NCI-H69 (cell line): Measurements from ENCODE around the gene ARL17A.
"Not testable (repeated sequence)": the region's sequence is repeated elsewhere in the genome, so short reads cannot be mapped to it uniquely, and the experiment has no call there.

Experiments
- DNase-seq: peaks from one replicate; lab custom pipeline; 2025; lab: John Stamatoyannopoulos, UW

The ARL17A gene

GRCh38 chr17:46579083-46580075, at the start of gene ARL17A:
TSS of gene ARL17A (minus strand) at chr17:46579691. CDS start at chr17:46576322, 3,369 bp downstream.
- DNase-seq, result not testable (repeated sequence)

- DNase-seq, result not testable (repeated sequence)
Measured at GRCh38 chr17:46628753-46629436, 49.4 kb upstream of the ARL17A start.

GRCh38 chr17:46627452-46627851, 48.0 kb upstream of the ARL17A start:
- DNase-seq, result not testable (repeated sequence)

- DNase-seq, result not testable (repeated sequence)
Measured at GRCh38 chr17:46624726-46625125, 45.2 kb upstream of the ARL17A start.

GRCh38 chr17:46623790-46624189, 44.3 kb upstream of the ARL17A start:
- DNase-seq, result not testable (repeated sequence)

GRCh38 chr17:46618975-46619374, 39.5 kb upstream of the ARL17A start:
- not testable (repeated sequence) for DNase-seq

GRCh38 chr17:46617121-46617520, 37.6 kb upstream of the ARL17A start:
- not testable (repeated sequence) for DNase-seq

GRCh38 chr17:46613876-46614275, 34.4 kb upstream of the ARL17A start:
- DNase-seq, result not testable (repeated sequence)

- DNase-seq, result not testable (repeated sequence)
Measured at GRCh38 chr17:46611304-46611703, 31.8 kb upstream of the ARL17A start.

GRCh38 chr17:46603125-46603524, 23.6 kb upstream of the ARL17A start:
- DNase-seq, result not testable (repeated sequence)

- DNase-seq, result not testable (repeated sequence)
Measured at GRCh38 chr17:46600767-46601166, 21.3 kb upstream of the ARL17A start.

- not testable (repeated sequence) for DNase-seq
Measured at GRCh38 chr17:46598344-46598931, 18.9 kb upstream of the ARL17A start.

- DNase-seq, result not testable (repeated sequence)
Measured at GRCh38 chr17:46591332-46591731, 11.8 kb upstream of the ARL17A start.

GRCh38 chr17:46590157-46591146, 11.0 kb upstream of the ARL17A start, which contains the start of gene NSF:
TSS of gene NSF (plus strand) at chr17:46590669. CDS start at chr17:46590776, 107 bp downstream.
- not testable (repeated sequence) for DNase-seq

- not testable (repeated sequence) for DNase-seq
Measured at GRCh38 chr17:46585444-46585843, 6.0 kb upstream of the ARL17A start.

GRCh38 chr17:46580082-46580481, 591 bp upstream of the ARL17A start:
- not testable (repeated sequence) for DNase-seq

GRCh38 chr17:46571796-46572195, 7.7 kb downstream of the ARL17A start:
- not testable (repeated sequence) for DNase-seq

- DNase-seq, result not testable (repeated sequence)
Measured at GRCh38 chr17:46566980-46567379, 12.5 kb downstream of the ARL17A start.

- DNase-seq, result not testable (repeated sequence)
Measured at GRCh38 chr17:46566284-46566683, 13.2 kb downstream of the ARL17A start.

- DNase-seq, result not testable (repeated sequence)
Measured at GRCh38 chr17:46560048-46560447, 19.4 kb downstream of the ARL17A start.

- not testable (repeated sequence) for DNase-seq
Measured at GRCh38 chr17:46559155-46559554, 20.3 kb downstream of the ARL17A start.
